Transverse colon (tissue), 4 donors: Measurements from ENCODE around the gene RHOD.

ENCODE experiments used
- CTCF ChIP-seq, 5 experiments: fragments of 200-600 bp in 3 of 5; fragments of 450-650 bp in 2 of 5; sonication (generic) in 3 of 5; IDR thresholded peaks; 1 replicate in 2 of 5; 2 replicates in 3 of 5; pipeline ENCODE4 v1.5.1; 2016 to 2017; ENCODE audit warnings: antibody characterized with exemption in 5 of 5, inconsistent platforms in 3 of 5, mild to moderate bottlenecking in 2 of 5, moderate library complexity in 1 of 5
- EP300 ChIP-seq: sonication (generic); formaldehyde crosslinking; IDR thresholded peaks from one replicate; pipeline ENCODE4 v1.6.1; 2017; ENCODE audit warnings: antibody characterized with exemption, low read depth
- POLR2A ChIP-seq: fragments of 450-650 bp; IDR thresholded peaks from one replicate; pipeline ENCODE4 v1.6.1; 2016; ENCODE audit warnings: antibody characterized with exemption, mild to moderate bottlenecking, moderate library complexity
- POLR2AphosphoS5 ChIP-seq, 3 donors: sonication (generic); formaldehyde crosslinking; IDR thresholded peaks; one replicate each; pipeline ENCODE4 v1.6.1; 2016; ENCODE audit warnings: antibody characterized with exemption in 3 of 3

- TF ChIP-seq POLR2A (no peak), CTCF (IDR thresholded peaks at IDR 0.05) (no peak), POLR2AphosphoS5 (IDR thresholded peaks at IDR 0.05) (no peak), EP300 (no peak)
Observed at GRCh38 chr11:67058506-67058905, 1.9 kb downstream of the RHOD start.
